Ascending aorta (tissue), 2 donors: ENCODE data around the gene ARGLU1. TPM values are rescaled to one million over a fixed set of nuclear protein-coding genes. Genes with fewer than 3 reads are reported as not detected.
A peak's percentile ranks its signal among the peaks of the same experiment; 100 is the strongest.

ENCODE experiments used
- DNase-seq, 2 donors: peaks; one replicate each; pipeline ENCODE4 v3.0.0-alpha.2; 2019; ENCODE audit warnings: low spot score in 2 of 2
- H3K27ac ChIP-seq, 2 donors: fragments of 200-600 bp; sonication (generic); one replicate each; pipeline ENCODE4 v1.5.1; 2016 to 2017; ENCODE audit warnings: mild to moderate bottlenecking in 1 of 2
- H3K27me3 ChIP-seq: fragments of 200-600 bp; sonication (generic); one replicate; pipeline ENCODE4 v1.5.1; 2017
- H3K36me3 ChIP-seq, 2 donors: fragments of 200-600 bp; sonication (generic); one replicate each; pipeline ENCODE4 v1.5.1; 2016
- H3K4me1 ChIP-seq, 2 donors: fragments of 200-600 bp; sonication (generic); one replicate each; pipeline ENCODE4 v1.5.1; 2016 to 2017; ENCODE audit warnings: mild to moderate bottlenecking in 1 of 2
- H3K4me3 ChIP-seq, 2 donors: fragments of 200-600 bp; sonication (generic); one replicate each; pipeline ENCODE4 v1.5.1; 2016 to 2017; ENCODE audit warnings: mild to moderate bottlenecking in 1 of 2
- H3K9me3 ChIP-seq, 2 donors: fragments of 200-600 bp; sonication (generic); one replicate each; pipeline ENCODE4 v1.5.1; 2016
- CTCF ChIP-seq, 3 experiments: fragments of 200-600 bp in 2 of 3; fragments of 450-650 bp in 1 of 3; sonication (generic) in 2 of 3; IDR thresholded peaks; one replicate each; pipeline ENCODE4 v1.5.1; 2016 to 2019; ENCODE audit warnings: antibody characterized with exemption in 3 of 3, mild to moderate bottlenecking in 1 of 3, moderate library complexity in 1 of 3
- intact Hi-C: fragments of 100-400 bp; cut with DNase I; formaldehyde crosslinking; loops from one replicate; pipeline ENCODE4 v1.15.1; 2023
- total RNA-seq: library from RNA; depleted of rRNA; stranded (reverse); fragments of >200 nt; gene quantifications from one replicate; pipeline ENCODE4 v1.1.0, GENCODE V29; 2016

ARGLU1 gene
- total RNA-seq, 1 donor from 2014 or later, result 79.7 TPM

GRCh38 chr13:106523576-106523975 is 44.4 kb downstream of the ARGLU1 start:
- Histone ChIP-seq H3K9me3 (no peaks in the 10 kb centered on the region), H3K36me3 (no peaks in the 10 kb centered on the region), H3K27me3 (no peaks in the 10 kb centered on the region), H3K27ac (no peak overlapping the region), H3K4me1 (peaks cover 0 to 16% of the 10 kb centered on the region in 2 donors), H3K4me3 (no peak overlapping the region)
- intact Hi-C loops, result loop anchor here (10.0 kb wide), 1 partner anchor 729 kb away; no protein-coding TSS in a partner anchor
- DNase-seq, result no peak
- no peak for TF ChIP-seq CTCF (IDR thresholded peaks at IDR 0.05)

- intact Hi-C loops, result loop anchor here (10.0 kb wide), 1 partner anchor 728 kb away; no protein-coding TSS in a partner anchor
- TF ChIP-seq CTCF (IDR thresholded peaks at IDR 0.05), result no peak
- no peaks in the 10 kb centered on the region for H3K36me3 ChIP-seq
- no peak for DNase-seq
- no peaks in the 10 kb centered on the region for H3K27me3 ChIP-seq
- H3K27ac ChIP-seq, result no peak overlapping the region
- no peaks in the 10 kb centered on the region for H3K9me3 ChIP-seq
- peaks cover 0 to 16% of the 10 kb centered on the region in 2 donors for H3K4me1 ChIP-seq
- no peak overlapping the region for H3K4me3 ChIP-seq
Measured at GRCh38 chr13:106522898-106523525, 44.9 kb downstream of the ARGLU1 start.

DNA sequence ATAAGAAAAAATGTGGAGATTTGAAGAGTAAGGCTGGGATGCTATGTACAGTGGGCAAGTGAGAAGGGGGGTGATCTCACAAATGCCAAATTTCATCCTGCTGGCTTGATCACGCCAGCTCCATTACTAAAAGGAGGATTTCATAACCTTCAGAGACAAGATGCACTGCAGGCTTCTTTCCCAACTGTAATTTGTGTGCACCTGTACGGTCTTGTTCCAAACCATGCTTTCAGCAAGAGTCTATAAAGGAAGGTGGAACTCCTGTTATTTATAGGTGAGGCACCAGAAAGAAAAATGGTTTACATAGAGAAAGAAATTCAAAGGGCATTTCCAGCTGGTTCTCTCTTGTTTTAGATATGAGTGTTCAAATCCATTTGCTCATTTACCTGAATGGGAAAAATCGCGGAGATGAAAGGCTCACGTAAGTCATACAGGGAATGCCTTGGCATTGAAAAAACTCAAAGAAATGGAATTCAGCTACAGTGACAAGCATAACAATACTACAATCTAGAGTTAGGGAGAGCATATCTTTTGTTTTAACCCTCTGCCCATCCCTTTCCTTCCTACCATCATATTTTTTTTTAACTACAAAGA is 45.7 kb downstream of the ARGLU1 start:
- intact Hi-C loops, result loop anchor here (10.0 kb wide), 1 partner anchor 727 kb away; no protein-coding TSS in a partner anchor
- no peak for TF ChIP-seq CTCF (IDR thresholded peaks at IDR 0.05)

DNA sequence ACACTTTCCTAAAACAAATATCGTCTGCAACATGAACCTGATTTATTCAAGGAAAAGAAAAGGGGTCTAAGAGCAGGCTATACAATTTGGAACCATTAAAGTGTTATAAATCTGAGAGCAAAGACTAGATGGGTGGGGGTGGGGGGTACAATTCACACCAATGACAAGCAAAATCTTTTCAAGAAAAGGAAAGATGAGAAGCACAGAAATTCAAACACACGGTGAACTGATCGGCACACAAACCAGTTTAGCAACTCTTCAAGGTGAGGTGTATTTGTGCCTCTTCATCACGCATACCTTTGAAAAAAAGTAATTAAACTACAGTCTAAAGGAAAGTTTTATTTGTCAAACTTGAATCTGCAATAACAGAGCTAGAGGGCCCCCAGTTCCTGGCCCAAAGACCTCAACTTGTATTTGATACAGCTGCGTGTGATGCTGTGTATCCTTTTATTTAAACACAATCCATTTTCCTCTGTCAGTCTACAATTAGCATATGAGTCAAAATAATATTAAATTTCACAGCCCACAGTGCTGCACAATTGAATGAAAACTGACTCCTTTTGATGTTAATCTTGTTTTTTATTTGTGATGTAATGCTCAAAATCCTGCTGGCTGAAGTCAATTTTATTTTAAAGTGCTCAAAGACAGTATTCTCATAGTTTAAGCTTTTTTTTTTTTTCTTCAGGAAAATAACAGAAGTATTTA is 46.7 kb downstream of the ARGLU1 start:
- Histone ChIP-seq H3K4me1 (peaks cover 0 to 19% of the 10 kb centered on the region in 2 donors), H3K27me3 (no peaks in the 10 kb centered on the region), H3K27ac (no peak overlapping the region), H3K36me3 (no peaks in the 10 kb centered on the region), H3K4me3 (no peak overlapping the region), H3K9me3 (no peaks in the 10 kb centered on the region)
- TF ChIP-seq CTCF (IDR thresholded peaks at IDR 0.05), result no peak
- intact Hi-C loops, result loop anchor here (10.0 kb wide), 1 partner anchor 726 kb away; no protein-coding TSS in a partner anchor
- DNase-seq, result no peak

More for the DNA sequence above, 45.7 kb downstream of the ARGLU1 start:
- Histone ChIP-seq H3K27ac (no peak overlapping the region), H3K4me3 (no peak overlapping the region), H3K27me3 (no peaks in the 10 kb centered on the region), H3K9me3 (no peaks in the 10 kb centered on the region), H3K4me1 (peaks cover 0 to 19% of the 10 kb centered on the region in 2 donors), H3K36me3 (no peaks in the 10 kb centered on the region)
- DNase-seq, result no peak

DNA sequence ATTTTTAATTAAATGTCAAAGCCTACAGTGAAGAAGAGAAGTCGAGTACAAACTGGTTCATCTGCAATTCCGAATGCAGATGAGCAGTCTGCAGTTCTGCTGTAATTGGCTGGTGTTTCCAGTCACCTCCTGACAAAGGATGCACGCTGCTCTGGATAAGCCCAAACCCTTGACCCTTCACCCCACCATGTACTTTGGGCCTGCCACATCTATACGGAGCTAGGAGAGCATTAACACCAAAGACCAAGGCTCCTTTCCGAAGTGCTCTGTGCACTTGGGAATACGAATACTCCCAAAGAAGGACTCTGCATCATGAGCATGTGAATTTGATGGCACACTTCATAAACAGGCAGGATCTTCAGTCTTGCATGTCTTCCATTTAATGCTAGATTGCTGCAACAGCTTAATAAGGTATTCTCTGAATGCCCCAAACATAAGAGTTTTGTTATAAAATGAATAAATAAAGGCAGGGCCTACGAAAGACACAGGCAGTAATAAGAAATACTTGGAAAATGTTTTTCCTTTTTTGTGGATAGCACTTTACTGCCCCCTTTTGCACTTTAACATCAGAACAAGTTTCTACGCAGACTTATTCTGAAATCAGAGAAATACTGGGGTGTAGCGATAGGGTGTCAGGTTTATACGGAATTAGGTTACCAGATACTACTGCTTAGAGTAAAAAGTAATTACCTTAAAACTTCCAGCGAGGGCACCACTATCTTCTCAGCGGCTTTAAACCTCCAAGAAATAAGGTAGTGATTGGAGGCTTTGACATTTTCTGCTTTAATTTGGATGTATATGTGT is 47.5 kb downstream of the ARGLU1 start:
- intact Hi-C loops, result loop anchor here (10.0 kb wide), 1 partner anchor 726 kb away; no protein-coding TSS in a partner anchor
- H3K36me3 ChIP-seq, result no peaks in the 10 kb centered on the region
- H3K4me3 ChIP-seq, result no peak overlapping the region
- H3K4me1 ChIP-seq, result peaks cover 0 to 19% of the 10 kb centered on the region in 2 donors
- peak; percentile 43 to 77 (median 56) for TF ChIP-seq CTCF (IDR thresholded peaks at IDR 0.05)
- no peak for DNase-seq
- H3K27me3 ChIP-seq, result no peaks in the 10 kb centered on the region
- no peaks in the 10 kb centered on the region for H3K9me3 ChIP-seq
- no peak overlapping the region for H3K27ac ChIP-seq
